Memory B cell (primary cell): ENCODE data around the gene AFF1.
"Not testable (repeated sequence)": the region's sequence is repeated elsewhere in the genome, so short reads cannot be mapped to it uniquely, and the experiment has no call there.

ENCODE experiments used
- ATAC-seq: fragments of 150-1000 bp; cut with Tn5 transposase; 2 replicates; pipeline ENCODE4 v1.10.0; 2021; ENCODE audit warnings: low read depth, mild to moderate bottlenecking, moderate library complexity
- DNase-seq, 2 donors: peaks; one replicate each; pipeline ENCODE4 v3.0.0; 2022; ENCODE audit warnings: low spot score in 2 of 2
- H3K27ac Mint-ChIP-seq: one replicate; pipeline ENCODE4 v1.8.0; 2022; ENCODE audit warnings: mild to moderate bottlenecking, moderate library complexity, mixed read lengths
- H3K27me3 Mint-ChIP-seq: one replicate; pipeline ENCODE4 v1.8.0; 2022; ENCODE audit warnings: mixed read lengths
- H3K36me3 Mint-ChIP-seq: one replicate; pipeline ENCODE4 v1.8.0; 2022; ENCODE audit warnings: mild to moderate bottlenecking, mixed read lengths
- H3K4me1 Mint-ChIP-seq: one replicate; pipeline ENCODE4 v1.8.0; 2022; ENCODE audit warnings: mixed read lengths
- H3K4me3 Mint-ChIP-seq: one replicate; pipeline ENCODE4 v1.8.0; 2022; ENCODE audit warnings: mild to moderate bottlenecking, moderate library complexity, mixed read lengths
- H3K9me3 Mint-ChIP-seq: one replicate; pipeline ENCODE4 v1.8.0; 2022; ENCODE audit warnings: mixed read lengths

AFF1 gene

DNA sequence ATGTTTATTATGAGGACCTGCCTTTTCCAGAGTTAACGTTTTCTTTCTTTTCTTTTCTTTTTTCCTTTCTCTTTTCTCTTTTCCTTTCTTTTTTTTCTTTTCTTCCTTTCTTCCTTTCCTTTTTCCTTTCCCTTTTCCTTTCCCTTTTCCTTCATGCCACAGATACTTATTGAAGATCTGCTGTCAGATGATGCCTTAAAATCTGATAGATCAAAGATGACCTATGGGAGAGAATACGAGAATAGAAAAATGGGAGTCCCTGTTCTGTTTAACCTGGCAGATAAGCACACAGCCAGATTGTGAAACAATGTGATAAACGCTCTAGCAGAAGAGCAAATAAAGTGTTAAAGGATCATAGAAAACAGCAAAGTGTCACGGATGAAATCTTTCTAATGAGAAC lies 38.9 kb downstream of the AFF1 start:
- peaks cover 25% of the 10 kb centered on the region for H3K4me1 Mint-ChIP-seq
- H3K27me3 Mint-ChIP-seq: no peaks in the 10 kb centered on the region
- ATAC-seq: no peak
- peak overlapping the region; percentile 22 for H3K27ac Mint-ChIP-seq
- H3K36me3 Mint-ChIP-seq: peaks cover 9% of the 10 kb centered on the region
- H3K4me3 Mint-ChIP-seq: no peak overlapping the region
- no peaks in the 10 kb centered on the region for H3K9me3 Mint-ChIP-seq
- DNase-seq: no peak

DNA sequence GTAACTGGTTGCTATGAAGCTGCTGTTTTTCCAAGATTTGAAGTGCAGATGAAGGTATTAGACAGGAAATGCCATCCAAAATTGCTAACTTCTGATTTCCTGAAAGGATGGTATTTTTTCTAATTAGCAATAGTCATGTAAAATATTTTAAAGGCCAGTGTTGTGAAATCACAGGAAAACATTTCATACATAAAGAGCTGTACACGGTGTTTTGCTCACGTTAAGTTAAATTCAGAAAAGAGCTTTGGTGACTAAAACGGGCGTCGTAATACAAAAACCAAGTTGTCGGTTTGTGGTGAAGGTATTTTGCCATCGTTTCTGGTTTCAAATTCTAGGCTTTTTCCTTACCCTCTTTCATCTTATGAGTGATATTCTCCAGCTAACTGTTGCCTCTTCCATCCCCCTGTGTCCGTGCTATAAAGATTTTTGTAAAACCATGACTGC lies 39.8 kb downstream of the AFF1 start:
- H3K9me3 Mint-ChIP-seq: no peaks in the 10 kb centered on the region
- H3K36me3 Mint-ChIP-seq: peaks cover 9% of the 10 kb centered on the region
- peaks cover 33% of the 10 kb centered on the region for H3K4me1 Mint-ChIP-seq
- H3K4me3 Mint-ChIP-seq: no peak overlapping the region
- ATAC-seq: no peak
- DNase-seq: no peak
- H3K27ac Mint-ChIP-seq: no peak overlapping the region
- H3K27me3 Mint-ChIP-seq: no peaks in the 10 kb centered on the region

DNA sequence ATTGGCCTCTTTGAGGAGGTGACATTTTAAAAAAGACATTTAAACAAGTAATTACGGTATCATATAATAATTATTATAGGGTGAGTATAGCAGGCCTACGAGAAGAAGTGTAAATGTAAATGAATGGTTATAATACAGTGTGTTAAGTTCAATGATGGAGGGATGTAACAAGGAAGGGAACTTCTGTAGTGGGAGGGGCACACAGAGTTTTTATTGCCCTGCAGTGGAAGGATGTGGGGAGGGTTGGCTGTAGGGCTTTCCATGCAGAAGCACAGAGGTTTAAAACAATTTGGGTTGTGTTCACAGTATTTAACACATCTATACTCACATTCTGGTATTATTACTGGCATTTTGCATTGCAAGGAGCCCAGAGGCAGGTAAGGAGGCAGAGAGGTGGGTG lies 41.1 kb downstream of the AFF1 start:
- no peak for ATAC-seq
- Mint-ChIP-seq H3K4me3 (no peak overlapping the region), H3K36me3 (peaks cover 6% of the 10 kb centered on the region), H3K27ac (no peak overlapping the region), H3K4me1 (peaks cover 33% of the 10 kb centered on the region), H3K27me3 (no peaks in the 10 kb centered on the region), H3K9me3 (no peaks in the 10 kb centered on the region)
- no peak for DNase-seq

DNA sequence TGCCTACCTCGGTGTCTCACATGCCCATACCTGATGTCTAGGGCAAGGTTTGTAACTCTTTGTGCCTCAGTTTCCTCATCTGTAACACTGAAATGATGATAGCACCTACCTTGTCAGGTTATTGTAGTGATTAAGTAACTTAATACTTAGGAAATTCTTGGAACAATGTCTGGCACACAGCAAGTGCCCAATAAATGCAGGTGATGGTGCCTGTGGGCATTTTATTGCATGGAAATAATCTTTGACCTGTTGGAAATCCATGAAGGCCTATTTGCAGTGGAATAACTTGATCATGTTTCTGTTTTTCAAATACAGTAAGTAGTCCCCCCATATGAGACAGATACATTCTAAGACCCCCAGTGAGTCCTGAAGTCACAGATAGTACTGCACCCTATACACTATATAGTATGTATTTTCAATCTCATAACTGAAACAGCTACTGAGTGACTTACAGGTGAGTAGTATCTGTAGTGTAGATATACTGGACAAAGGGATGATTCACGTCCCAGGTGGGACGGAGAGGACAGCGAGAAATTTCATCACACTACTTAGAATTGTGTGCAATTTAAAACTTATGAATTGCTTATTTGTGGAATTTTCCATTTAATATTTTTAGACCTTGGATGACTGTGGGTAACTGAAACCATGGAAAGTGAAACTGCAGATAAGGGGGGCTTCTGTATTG lies 42.1 kb downstream of the AFF1 start:
- H3K36me3 Mint-ChIP-seq: peaks cover 8% of the 10 kb centered on the region
- no peak overlapping the region for H3K27ac Mint-ChIP-seq

DNA sequence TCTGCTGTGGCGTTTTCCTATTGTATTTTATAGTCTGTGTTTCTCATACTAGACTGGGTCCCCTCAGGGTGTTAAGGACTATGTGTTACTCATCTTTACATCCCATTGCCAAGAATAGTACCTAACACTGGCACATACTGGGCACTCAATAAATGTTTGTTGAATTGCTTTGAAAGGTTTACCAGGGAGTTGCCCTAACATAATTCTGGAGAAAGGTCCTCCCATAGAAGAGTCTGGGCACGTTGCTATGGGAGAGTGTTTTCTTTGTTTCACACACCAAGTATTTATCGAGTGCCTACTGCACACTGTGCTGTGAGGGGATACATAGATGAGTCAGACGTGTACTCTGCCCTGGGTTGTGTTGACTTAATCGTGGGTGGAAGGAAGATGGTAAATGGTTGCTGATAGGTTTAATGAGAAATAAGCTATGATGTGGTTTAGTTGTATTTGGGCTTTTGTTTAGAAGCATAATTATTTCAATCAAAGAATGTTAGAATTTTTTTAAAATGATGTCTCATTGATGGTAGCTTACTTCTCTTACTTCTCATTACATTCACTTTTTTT lies 42.9 kb downstream of the AFF1 start:
- Mint-ChIP-seq H3K36me3 (peaks cover 10% of the 10 kb centered on the region), H3K9me3 (no peaks in the 10 kb centered on the region), H3K4me3 (no peak overlapping the region), H3K4me1 (peaks cover 40% of the 10 kb centered on the region), H3K27ac (no peak overlapping the region), H3K27me3 (no peaks in the 10 kb centered on the region)
- no peak for ATAC-seq
- no peak for DNase-seq

More for the DNA sequence above, 42.1 kb downstream of the AFF1 start:
- Mint-ChIP-seq H3K4me1 (peaks cover 38% of the 10 kb centered on the region), H3K4me3 (no peak overlapping the region), H3K27me3 (no peaks in the 10 kb centered on the region), H3K9me3 (no peaks in the 10 kb centered on the region)
- DNase-seq (no peak), ATAC-seq (no peak)

DNA sequence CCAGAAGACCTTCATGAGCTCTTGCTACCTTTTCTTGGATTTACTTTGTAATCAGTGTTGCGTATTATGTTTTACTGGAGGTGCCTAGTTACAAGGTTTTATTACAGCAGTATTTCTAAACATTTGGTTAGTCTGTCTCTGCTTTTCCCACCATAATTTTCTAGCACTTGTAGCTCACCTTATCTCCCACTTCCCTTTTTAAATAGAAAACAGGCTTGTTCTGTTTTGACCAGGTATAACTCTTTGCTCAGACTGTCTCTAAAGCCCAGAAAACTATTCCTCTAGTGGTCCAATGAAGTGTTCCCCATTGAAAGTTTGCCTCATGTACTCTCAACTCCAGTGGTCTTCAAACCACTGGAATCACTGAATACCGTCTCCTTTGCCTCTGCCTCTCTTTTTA lies 43.9 kb downstream of the AFF1 start:
- DNase-seq (no peak), ATAC-seq (peak; percentile 44)
- H3K27me3 Mint-ChIP-seq: no peaks in the 10 kb centered on the region
- H3K27ac Mint-ChIP-seq: no peak overlapping the region
- peaks cover 35% of the 10 kb centered on the region for H3K4me1 Mint-ChIP-seq
- peaks cover 10% of the 10 kb centered on the region for H3K36me3 Mint-ChIP-seq
- H3K4me3 Mint-ChIP-seq: no peak overlapping the region
- no peaks in the 10 kb centered on the region for H3K9me3 Mint-ChIP-seq

DNA sequence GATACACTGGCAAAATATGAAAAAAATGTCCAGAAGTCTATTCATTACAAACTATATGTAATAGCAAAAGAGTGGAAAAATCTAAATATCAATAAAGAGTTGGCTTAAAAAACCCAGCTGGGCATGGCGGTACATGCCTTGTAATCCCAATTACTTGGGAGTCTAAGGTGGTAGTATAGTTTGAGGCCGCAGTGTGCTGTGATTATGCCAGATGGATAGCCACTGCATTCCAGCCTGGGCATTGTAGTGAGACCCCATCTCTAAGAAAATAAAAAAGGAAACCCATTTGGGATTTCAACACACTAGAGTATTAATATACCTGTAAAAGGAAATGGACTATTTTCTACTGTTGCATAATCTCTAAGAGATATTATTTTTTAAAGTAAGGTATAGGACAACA lies 45.4 kb downstream of the AFF1 start:
- H3K27me3 Mint-ChIP-seq: no peaks in the 10 kb centered on the region
- ATAC-seq (no peak), DNase-seq (no peak)
- H3K9me3 Mint-ChIP-seq: no peaks in the 10 kb centered on the region
- peaks cover 30% of the 10 kb centered on the region for H3K4me1 Mint-ChIP-seq
- no peak overlapping the region for H3K4me3 Mint-ChIP-seq
- H3K36me3 Mint-ChIP-seq: peaks cover 6% of the 10 kb centered on the region
- no peak overlapping the region for H3K27ac Mint-ChIP-seq

DNA sequence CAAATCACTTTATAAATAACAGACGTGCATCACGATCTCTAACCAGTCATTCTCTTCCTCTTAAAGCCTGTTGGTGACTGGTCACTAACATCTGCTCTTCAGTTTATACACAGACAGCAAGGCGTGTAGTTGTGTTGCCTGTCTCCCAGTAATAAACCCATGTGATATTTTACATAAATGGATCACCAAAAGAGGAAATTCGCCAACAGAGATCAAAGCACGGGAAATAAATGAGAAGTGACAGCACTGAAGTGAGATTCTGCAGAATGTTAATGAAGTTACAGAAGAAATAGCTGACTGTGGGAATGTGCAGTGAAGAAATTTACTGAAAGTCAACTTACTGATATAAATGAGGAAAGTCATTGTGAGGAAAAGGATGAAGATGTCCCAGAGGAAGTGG lies 47.0 kb downstream of the AFF1 start:
- Mint-ChIP-seq H3K4me3 (peak overlapping the region; percentile 42), H3K27ac (peak overlapping the region; percentile 62), H3K36me3 (peaks cover 5% of the 10 kb centered on the region), H3K9me3 (no peaks in the 10 kb centered on the region), H3K27me3 (no peaks in the 10 kb centered on the region), H3K4me1 (peaks cover 27% of the 10 kb centered on the region)
- DNase-seq (no peak), ATAC-seq (peak; percentile 83)

DNA sequence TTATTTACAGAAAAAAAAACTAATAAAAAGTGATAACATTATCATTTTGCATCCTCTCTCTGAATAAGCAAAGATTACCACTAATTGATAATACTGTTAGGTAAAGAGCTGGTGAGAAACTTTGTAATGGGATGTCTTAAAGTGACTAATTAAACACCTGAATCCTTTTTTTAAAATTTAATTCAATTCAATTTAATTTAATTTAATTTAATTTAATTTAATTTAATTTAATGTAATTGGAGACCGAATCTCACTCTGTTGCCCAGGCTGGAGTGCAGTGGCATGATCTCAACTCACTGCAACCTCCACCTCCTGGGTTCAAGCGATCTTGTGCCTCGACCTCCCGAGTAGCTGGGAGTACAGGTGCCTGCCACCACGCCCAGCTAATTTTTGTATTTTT lies 51.0 kb downstream of the AFF1 start:
- H3K27me3 Mint-ChIP-seq, H3K9me3 Mint-ChIP-seq, ATAC-seq, DNase-seq, H3K27ac Mint-ChIP-seq, H3K4me3 Mint-ChIP-seq, H3K4me1 Mint-ChIP-seq: not testable (repeated sequence)
- H3K36me3 Mint-ChIP-seq: peaks cover 14% of the 10 kb centered on the region

DNA sequence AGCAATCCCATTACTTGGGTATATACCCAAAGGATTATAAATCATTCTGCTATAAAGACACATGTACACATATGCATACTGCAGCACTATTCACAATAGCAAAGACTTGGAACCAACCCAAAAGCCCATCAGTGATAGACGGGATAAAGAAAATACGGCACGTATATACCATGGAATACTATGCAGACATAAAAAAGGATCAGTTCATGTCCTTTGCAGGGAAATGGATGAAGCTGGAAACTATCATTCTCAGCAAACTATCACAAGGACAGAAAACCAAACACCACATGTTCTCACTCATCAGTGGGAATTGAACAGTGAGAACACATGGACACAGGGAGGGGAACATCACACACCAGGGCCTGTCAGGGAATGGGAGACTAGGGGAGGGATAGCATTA lies 54.8 kb downstream of the AFF1 start:
- not testable (repeated sequence) for ATAC-seq, H3K9me3 Mint-ChIP-seq, H3K27ac Mint-ChIP-seq, H3K27me3 Mint-ChIP-seq, H3K4me3 Mint-ChIP-seq, H3K4me1 Mint-ChIP-seq, DNase-seq
- H3K36me3 Mint-ChIP-seq: peaks cover 12% of the 10 kb centered on the region

DNA sequence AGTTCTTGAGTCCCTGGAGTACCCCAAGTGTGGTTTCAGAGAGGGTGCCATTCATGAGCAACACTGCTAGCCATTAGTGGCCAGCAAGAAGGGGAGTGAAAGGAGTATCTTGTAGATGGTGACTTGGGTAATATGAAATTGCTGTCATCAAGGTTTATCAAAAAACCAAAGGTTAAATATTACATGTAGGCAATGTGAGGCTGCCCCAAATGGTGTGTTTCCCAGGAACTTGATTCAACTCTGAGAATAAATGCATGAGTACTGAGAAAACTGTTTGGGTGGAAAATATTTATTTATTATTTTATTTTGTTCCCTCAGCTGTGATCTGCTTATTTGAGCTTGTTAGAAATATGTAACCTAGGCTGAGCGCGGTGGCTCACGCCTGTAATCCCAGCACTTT lies 55.7 kb downstream of the AFF1 start:
- H3K27ac Mint-ChIP-seq: no peak overlapping the region
- H3K36me3 Mint-ChIP-seq: peaks cover 12% of the 10 kb centered on the region

DNA sequence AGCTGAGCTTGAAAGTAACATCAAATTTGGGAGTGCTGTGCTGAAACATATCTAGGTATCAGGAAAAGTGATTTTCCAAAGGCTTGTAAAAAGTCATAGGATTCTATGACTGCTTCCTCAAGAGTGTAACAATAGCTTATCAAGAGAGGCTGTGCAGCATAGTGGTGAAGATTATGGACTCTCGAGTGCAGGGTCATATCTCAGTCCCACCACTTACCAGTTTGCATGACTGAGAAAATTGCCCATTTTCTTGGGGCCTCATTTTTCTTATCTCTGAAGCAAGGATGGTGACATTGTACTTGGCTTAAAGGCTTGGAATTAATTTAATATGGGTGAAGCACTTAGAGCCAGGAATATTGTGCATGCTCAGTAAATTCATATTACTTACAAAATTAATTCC lies 57.2 kb downstream of the AFF1 start:
- Mint-ChIP-seq H3K27ac (no peak overlapping the region), H3K36me3 (peaks cover 12% of the 10 kb centered on the region), H3K9me3 (no peaks in the 10 kb centered on the region), H3K4me1 (peaks cover 9% of the 10 kb centered on the region), H3K4me3 (no peak overlapping the region), H3K27me3 (no peaks in the 10 kb centered on the region)
- ATAC-seq (no peak), DNase-seq (no peak)

More for the DNA sequence above, 55.7 kb downstream of the AFF1 start:
- DNase-seq (no peak), ATAC-seq (no peak)
- Mint-ChIP-seq H3K27me3 (no peaks in the 10 kb centered on the region), H3K4me1 (peaks cover 7% of the 10 kb centered on the region), H3K4me3 (no peak overlapping the region), H3K9me3 (no peaks in the 10 kb centered on the region)

DNA sequence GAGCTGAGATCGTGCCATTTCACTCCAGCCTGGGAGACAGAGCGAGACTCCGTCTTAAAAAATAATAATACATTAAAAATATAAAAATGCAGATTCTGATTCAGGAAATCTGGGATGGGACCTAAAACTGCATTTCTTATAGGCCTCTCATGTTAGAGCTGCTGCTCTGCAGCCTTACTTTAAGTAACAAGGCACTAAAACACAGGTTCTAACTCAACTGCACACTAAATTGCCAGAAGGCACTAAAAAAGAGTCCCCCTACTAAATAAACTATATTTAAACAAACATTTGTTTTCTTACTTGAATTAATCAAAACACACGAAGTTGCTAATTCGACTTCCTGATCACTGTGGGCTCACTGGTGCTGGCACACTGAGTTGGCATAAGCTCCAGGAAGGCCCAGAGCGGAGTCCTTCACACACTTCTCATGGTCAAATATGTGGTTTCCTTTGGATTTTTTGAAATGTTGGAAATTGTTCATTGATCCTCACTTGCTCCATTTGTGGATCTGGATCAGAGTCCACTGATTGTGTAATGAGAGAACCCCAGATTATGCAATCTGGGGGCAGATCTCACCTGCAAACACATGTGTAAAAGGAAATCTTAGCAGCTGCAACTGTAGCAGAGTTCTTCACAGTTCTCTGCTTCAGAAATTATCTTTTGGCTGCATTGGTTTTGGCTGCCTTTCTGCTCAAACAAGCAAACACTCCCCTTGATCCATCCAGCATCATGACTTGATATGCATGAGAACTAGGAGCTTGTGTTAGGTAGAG lies 59.3 kb downstream of the AFF1 start:
- Mint-ChIP-seq H3K4me1 (peaks cover 19% of the 10 kb centered on the region), H3K9me3 (no peaks in the 10 kb centered on the region), H3K27ac (no peak overlapping the region), H3K27me3 (no peaks in the 10 kb centered on the region), H3K4me3 (no peak overlapping the region), H3K36me3 (peaks cover 6% of the 10 kb centered on the region)
- ATAC-seq (no peak), DNase-seq (no peak)

DNA sequence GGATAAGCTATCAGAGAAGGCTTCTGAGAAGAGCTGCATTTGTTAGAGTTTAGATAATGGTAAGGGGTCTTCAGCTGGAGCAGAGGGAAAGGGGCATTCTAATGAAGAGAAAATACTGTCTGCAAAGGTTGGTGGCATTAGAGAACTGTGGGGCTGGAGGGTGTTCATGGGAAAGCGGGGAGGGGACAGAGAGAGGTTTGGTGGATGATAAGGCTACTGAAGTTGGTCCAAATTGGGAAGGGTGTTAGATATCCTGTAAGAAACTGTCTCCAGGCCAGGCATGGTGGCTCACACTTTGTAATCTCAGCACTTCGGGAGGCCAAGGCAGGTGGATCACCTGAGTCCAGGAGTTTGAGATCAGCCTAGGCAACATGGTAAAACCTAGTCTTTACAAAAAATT lies 59.9 kb downstream of the AFF1 start:
- DNase-seq (no peak), ATAC-seq (no peak)
- no peak overlapping the region for H3K27ac Mint-ChIP-seq
- no peaks in the 10 kb centered on the region for H3K9me3 Mint-ChIP-seq
- no peaks in the 10 kb centered on the region for H3K27me3 Mint-ChIP-seq
- H3K4me1 Mint-ChIP-seq: peaks cover 25% of the 10 kb centered on the region
- peaks cover 3% of the 10 kb centered on the region for H3K36me3 Mint-ChIP-seq
- no peak overlapping the region for H3K4me3 Mint-ChIP-seq
